Right lung (tissue), 5 donors: ENCODE measurements around the gene NLRP6. TPM values are rescaled to one million over a fixed set of nuclear protein-coding genes. Genes with fewer than 3 reads are reported as not detected.
A peak's percentile ranks its signal among the peaks of the same experiment; 100 is the strongest.

ENCODE experiments used
- DNase-seq, 2 donors: peaks; one replicate each; pipeline ENCODE4 v3.0.0-alpha.2; 2013
- polyA plus RNA-seq, 5 donors: library from polyadenylated mRNA; unstranded; fragments of 120-200 nt; gene quantifications; one replicate each; pipeline versions ENCODE4 v1.2.1 to v1.2.3, GENCODE V29; 2013; ENCODE audit warnings: inconsistent platforms in 1 of 5, low replicate concordance in 1 of 5; ENCODE audit not compliant: insufficient read length in 5 of 5, insufficient read depth in 1 of 5

The NLRP6 gene
- polyA plus RNA-seq, 5 donors = 0.04 to 0.07 (median 0.06) TPM; not detected in 2

DNA sequence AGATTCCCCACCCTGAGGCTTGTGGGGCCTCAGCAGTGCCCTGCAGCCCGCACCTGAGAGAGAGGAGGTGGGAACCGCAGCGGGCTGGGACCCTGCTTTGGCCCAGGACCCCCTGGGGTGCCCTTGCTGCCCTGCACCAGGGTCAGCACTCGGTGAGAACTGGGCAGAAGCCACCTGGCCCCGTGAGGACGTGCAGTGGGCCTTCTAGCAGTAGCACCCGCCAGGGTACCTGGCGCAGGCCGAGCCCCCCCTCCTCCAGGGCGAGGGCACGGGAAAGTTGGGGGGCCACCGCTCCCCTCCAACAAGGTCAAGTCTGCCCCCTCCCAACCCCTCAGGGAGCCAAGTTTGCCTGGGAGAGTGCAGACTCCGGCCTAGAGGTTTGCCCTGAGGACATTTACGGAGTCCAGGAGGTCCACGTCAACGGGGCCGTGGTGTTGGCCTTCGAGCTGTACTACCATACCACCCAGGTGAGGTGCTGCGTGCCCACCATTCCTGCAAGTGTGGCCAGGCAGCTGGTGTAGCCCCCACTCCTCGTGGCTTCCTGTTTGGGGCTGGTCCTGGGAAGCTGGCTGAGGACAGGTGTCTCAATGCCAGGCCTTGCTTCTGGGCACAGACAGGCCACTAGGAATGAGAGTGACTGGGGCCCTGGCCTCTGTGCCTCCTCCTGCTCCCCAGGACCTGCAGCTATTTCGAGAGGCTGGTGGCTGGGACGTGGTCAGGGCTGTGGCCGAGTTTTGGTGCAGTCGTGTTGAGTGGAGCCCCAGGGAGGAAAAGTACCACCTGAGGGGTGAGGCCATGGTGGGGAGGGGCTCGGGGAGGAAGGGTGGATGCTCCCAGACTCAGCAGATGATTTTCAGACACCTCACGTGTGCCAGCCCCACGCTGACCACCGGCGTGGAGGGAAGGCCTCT, 14.3 kb downstream of the NLRP6 start:
- no peak for DNase-seq

- no peak for DNase-seq
Observed at GRCh38 chr11:293271-293851, 15.2 kb downstream of the NLRP6 start.

- no peak for DNase-seq
Observed at GRCh38 chr11:293852-294661, 15.8 kb downstream of the NLRP6 start.

DNA sequence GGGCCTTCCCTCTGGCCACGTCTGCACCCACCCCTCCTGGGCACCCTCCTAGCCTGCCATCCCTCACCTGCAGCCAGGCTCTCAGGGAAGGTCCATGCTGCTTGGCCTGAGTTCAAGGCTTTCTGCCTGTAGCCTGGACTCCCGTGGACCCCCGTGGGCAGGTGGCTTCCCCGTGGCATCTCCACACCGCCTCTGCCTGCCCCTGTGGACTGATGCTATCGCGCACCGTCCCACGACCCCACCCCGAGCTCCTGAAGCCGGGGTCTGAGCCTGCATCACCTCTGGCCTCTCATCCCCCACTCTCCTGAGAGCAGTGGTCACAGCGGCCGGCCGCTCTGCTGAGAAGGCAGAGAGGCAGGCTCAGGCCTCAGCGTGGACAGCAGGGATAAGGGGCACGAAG, 16.6 kb downstream of the NLRP6 start:
- DNase-seq = no peak

GRCh38 chr11:295351-296170, 17.4 kb downstream of the NLRP6 start:
- DNase-seq = no peak

GRCh38 chr11:296171-297050, 18.2 kb downstream of the NLRP6 start:
- no peak for DNase-seq

DNA sequence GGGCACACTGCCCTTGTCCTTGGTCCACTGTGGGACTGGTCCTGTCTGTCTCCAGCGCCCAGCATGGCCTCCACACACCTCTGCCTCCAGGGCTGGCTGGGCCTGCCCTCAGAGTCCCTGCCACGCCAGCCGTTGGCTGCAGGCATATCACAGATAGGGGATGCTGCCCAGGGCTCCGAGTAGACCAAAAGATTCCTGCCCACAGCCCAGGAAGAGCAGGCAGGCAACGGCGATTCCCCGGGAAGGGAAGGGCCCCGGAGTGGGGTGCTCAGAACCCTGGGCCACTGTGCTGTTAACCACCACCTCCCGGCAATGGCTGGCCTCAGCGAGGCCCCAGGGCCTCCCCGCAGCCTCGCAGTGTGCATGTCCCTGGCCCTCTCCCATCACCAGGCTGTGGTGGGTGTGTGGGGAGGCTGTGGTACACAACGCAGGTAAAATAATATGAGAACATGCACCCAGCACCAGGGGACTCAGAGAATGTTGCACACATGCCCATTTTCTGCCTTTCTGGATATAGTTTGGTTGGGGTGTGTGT, 18.9 kb downstream of the NLRP6 start:
- no peak for DNase-seq

GRCh38 chr11:297586-298405, 19.6 kb downstream of the NLRP6 start:
- DNase-seq = no peak

DNA sequence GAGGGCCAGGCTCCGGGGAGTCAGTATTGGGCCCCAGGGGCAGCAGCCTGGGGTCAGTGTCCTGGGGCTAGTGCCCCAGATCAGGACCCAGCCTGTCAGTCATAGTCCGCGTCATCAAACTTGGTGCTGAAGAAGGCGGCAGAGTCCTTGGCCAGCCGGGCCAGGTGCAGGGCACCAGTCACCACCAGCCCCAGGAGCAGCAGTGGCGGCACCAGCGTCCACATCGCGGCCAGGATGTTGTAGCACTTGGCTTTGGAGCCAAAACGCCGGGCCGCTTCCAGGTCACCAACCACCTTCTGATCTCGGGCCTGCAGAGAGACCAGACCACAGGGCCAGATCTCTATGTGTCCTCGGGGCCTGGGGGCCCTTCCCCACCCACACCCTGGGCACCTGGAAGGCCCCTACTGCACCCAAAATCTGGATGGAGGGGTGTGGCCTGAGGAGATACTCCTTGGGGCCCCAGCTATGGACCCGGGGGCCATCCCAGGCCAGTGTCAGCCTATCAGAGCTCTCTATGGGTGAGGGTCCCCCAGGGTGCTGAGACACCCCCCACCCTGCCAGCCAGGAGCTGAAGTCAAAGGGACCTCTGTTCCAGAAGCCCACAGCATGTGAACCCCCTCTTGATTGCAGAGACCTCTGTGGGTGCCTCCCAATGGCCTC, 20.3 kb downstream of the NLRP6 start:
- no peak for DNase-seq

DNA sequence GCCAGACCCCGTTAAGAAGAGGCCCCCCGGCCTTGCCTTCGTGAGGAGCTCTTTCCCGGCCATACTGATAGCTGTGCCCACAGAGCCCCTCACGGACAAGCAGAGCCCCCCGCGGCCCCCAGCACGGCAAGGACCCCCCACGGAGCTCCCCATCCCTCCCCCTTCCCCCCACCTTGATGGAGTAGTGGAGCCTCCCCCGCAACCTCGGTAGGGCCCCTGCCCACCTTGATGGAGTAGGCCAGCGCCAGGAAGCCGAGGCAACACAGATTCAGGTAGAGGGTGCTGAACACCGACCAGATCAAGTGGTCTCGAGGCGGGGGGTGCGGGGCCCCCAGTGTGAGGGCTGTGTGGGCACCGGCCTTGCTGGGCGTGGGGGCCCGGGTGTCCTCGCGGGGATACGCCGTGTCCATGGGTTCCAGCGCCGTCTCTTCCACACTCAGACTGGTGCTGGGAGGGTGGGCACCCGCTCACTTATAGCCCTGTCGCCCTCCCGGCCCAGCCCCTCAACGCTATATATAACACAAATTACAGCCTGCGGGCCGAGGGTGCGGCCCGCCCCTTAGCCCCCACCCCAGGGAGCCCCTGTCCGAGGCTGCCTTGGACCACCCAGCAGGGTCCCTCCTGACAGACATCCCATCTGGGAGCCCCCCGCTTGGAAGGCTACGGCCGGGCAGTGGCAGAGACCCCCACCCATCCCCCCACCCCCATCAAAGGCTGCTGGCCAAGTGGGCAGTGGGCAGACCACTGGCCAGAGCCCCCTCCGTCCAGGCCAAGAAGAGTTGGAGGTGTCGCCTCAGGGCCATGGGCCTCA, 21.1 kb downstream of the NLRP6 start, which contains the start of gene IFITM5:
TSS of gene IFITM5 (minus strand) at position 446 of the 811 bp plus-strand sequence. CDS start at position 410, 36 bp downstream.
- DNase-seq = no peak

DNA sequence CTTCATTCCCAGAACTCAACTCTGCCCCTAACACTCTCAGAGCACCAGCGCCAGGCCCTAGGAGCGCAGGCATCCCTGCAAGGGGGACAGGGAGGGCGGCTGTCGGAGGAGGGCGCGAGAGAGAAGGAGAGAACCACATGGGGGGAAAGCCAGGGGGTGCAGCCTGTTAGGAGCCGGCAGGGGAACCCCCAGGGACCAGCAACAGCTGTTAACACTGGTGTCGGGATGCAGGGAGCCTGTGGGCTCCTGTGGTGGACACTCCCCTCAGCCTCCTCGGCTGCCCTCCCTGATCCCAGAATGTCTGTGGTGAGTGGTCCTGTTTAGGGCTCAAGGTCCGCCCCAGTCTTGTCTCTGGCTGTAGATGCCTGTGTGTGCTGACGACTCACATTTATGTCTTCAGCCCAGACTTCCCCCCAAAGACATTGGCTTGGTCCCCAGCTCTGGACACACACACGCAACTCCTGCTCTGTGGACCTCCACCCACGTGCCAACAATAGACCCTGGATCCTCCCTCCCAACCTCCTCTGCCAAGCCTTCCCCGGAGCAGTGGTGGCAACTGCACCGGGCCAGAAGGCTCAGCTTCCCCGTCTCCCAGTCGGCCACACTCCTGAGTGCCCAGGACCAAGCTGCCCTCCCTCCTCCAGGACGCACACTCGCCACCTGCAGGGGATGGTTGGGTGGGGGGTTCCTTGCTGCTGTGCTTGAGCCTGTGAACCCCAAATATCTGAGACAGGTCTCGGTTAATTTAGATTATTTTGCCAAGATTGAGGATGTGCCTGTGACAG, 21.9 kb downstream of the NLRP6 start:
- peak in 1 of 2 donors; percentile 57 for DNase-seq

DNA sequence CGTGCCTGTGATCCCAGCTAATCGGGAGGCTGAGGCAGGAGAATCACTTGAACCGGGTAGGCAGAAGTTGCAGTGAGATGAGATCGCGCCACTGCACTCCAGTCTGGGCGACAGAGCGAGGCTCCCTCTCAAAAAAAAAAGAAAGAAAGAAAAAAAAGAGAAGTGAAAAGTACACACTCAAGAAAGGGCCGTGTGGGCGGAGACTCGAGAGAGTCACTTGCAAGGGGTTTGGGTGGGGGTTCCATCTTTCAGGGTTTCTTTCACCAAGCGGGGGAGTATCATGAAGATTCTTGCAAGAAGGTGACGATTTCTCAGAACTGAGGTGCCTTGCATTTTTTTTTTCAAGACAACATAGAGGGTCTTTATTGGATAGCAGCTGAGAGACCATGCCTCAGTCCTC, 25.2 kb downstream of the NLRP6 start:
- no peak for DNase-seq

- no peak for DNase-seq
Observed at GRCh38 chr11:304061-304506, 25.9 kb downstream of the NLRP6 start.

- peak; percentile 75 to 82 for DNase-seq
Observed at GRCh38 chr11:304915-305843, 27.0 kb downstream of the NLRP6 start.

DNA sequence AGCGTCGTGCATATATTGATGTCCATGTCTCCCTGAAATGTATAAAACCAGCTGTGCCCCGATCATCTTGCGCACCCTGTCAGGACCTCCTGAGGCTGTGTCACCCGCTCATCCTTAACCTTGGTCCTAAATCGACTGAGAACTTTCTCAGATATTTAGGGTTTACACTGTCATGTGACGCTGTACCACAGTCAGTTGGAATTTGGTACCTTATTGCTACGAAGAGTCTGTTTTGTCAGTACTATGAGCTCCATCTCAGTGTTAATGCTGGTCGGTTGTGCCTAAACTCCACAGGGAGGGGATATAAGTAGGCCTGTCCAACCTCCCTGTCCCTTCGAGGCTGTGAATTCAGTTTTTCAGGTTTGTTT, 27.6 kb downstream of the NLRP6 start:
- no peak for DNase-seq
